Astrocyte (in vitro differentiated cells and primary cell): Measurements from ENCODE around the gene TTC9.

Experiments used
- EZH2 ChIP-seq: IDR thresholded peaks from 2 replicates; pipeline ENCODE4 v1.6.1; 2012; ENCODE audit warnings: mild to moderate bottlenecking, low read length, inconsistent platforms; ENCODE audit not compliant: insufficient read depth
- TF ChIP-seq, protein P1 (sequence below): IDR thresholded peaks from 2 replicates; pipeline ENCODE4 v1.5.1; 2011; ENCODE audit warnings: low read depth, mild to moderate bottlenecking, inconsistent platforms, low read length, moderate library complexity; ENCODE audit not compliant: insufficient read depth

- TF ChIP-seq, protein P1, sequence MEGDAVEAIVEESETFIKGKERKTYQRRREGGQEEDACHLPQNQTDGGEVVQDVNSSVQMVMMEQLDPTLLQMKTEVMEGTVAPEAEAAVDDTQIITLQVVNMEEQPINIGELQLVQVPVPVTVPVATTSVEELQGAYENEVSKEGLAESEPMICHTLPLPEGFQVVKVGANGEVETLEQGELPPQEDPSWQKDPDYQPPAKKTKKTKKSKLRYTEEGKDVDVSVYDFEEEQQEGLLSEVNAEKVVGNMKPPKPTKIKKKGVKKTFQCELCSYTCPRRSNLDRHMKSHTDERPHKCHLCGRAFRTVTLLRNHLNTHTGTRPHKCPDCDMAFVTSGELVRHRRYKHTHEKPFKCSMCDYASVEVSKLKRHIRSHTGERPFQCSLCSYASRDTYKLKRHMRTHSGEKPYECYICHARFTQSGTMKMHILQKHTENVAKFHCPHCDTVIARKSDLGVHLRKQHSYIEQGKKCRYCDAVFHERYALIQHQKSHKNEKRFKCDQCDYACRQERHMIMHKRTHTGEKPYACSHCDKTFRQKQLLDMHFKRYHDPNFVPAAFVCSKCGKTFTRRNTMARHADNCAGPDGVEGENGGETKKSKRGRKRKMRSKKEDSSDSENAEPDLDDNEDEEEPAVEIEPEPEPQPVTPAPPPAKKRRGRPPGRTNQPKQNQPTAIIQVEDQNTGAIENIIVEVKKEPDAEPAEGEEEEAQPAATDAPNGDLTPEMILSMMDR, result no peak
- TF ChIP-seq EZH2, result no peak
These were observed 71.4 kb downstream of the TTC9 start for GRCh38 chr14:70713096-70713495.
